Testis (tissue), 3 donors: ENCODE data around the gene SKAP1. TPM values are rescaled to one million over a fixed set of nuclear protein-coding genes. Genes with fewer than 3 reads are reported as not detected.

Experiments used
- DNase-seq: peaks from one replicate; pipeline ENCODE4 v3.0.0-alpha.2; 2019
- H3K27ac ChIP-seq, 2 donors: fragments of 200-600 bp; sonication (generic); one replicate each; pipeline ENCODE4 v1.5.1; 2019
- H3K27me3 ChIP-seq: fragments of 200-600 bp; sonication (generic); one replicate; pipeline ENCODE4 v1.5.1; 2019
- H3K36me3 ChIP-seq: fragments of 200-600 bp; sonication (generic); one replicate; pipeline ENCODE4 v1.5.1; 2017; ENCODE audit warnings: low read depth; ENCODE audit errors: missing control alignments
- H3K4me1 ChIP-seq: fragments of 200-600 bp; sonication (generic); one replicate; pipeline ENCODE4 v1.5.1; 2019
- H3K4me3 ChIP-seq, 2 donors: fragments of 200-600 bp; sonication (generic); one replicate each; pipeline ENCODE4 v1.5.1; 2017 to 2019
- H3K9me3 ChIP-seq: fragments of 200-600 bp; sonication (generic); one replicate; pipeline ENCODE4 v1.5.1; 2017
- CTCF ChIP-seq, 3 experiments: fragments of 450-650 bp in 2 of 3; fragments of 200-600 bp in 1 of 3; sonication (generic) in 1 of 3; IDR thresholded peaks; one replicate each; pipeline ENCODE4 v1.5.1; 2016 to 2019; ENCODE audit warnings: antibody characterized with exemption in 3 of 3, mild to moderate bottlenecking in 2 of 3, moderate library complexity in 1 of 3
- POLR2A ChIP-seq: fragments of 450-650 bp; IDR thresholded peaks from one replicate; pipeline ENCODE4 v1.6.1; 2017; ENCODE audit warnings: antibody characterized with exemption, mild to moderate bottlenecking, moderate library complexity
- WGBS, 2 donors: methylation state at CpG; one replicate each; pipeline ENCODE4 v1.1.5; 2018; 5-methylcytosine and 5-hydroxymethylcytosine counted together
- intact Hi-C: fragments of 100-400 bp; cut with DNase I; formaldehyde crosslinking; loops from one replicate; pipeline ENCODE4 v1.15.1; 2023; ENCODE audit warnings: low total_unique reads
- polyA plus RNA-seq: library from polyadenylated mRNA; stranded (reverse); fragments of 350-450 nt; fragmentation: Illumina TruSeq; extraction: RNeasy Lipid Tissue Mini Kit (QIAGEN cat#74804); gene quantifications from one replicate; pipeline ENCODE4 v1.2.3, GENCODE V29; 2014; ENCODE audit warnings: low read depth, low replicate concordance; ENCODE audit not compliant: insufficient read depth
- total RNA-seq, 2 donors: library from RNA; depleted of rRNA; stranded (reverse); fragments of >200 nt; gene quantifications; one replicate each; pipeline ENCODE4 v1.2.3, GENCODE V29; 2016

The SKAP1 gene
- total and polyA plus RNA-seq, 3 donors from 2014 or later = 9.0 to 34.1 (median 16.9) TPM

GRCh38 chr17:48259694-48260291 lies 170.2 kb downstream of the SKAP1 start:
- intact Hi-C loops = no loop called here
- Histone ChIP-seq H3K4me1 (no peaks in the 10 kb centered on the region), H3K9me3 (no peaks in the 10 kb centered on the region), H3K4me3 (no peak overlapping the region), H3K27me3 (no peaks in the 10 kb centered on the region), H3K36me3 (no peaks in the 10 kb centered on the region), H3K27ac (no peak overlapping the region)
- 54 to 55% methylated on average over 3 of the region's 3 CpGs for WGBS, 2 donors
- DNase-seq = no peak
- TF ChIP-seq CTCF (IDR thresholded peaks at IDR 0.05) (peak in 1 of 3 experiments; percentile 54), POLR2A (no peak)

- no peaks in the 10 kb centered on the region for H3K9me3 ChIP-seq
- WGBS, 2 donors = 62 to 76% methylated on average over 1 of the region's 1 CpG
- H3K27ac ChIP-seq = no peak overlapping the region
- TF ChIP-seq CTCF (IDR thresholded peaks at IDR 0.05) (no peak), POLR2A (no peak)
- no peak overlapping the region for H3K4me3 ChIP-seq
- no peaks in the 10 kb centered on the region for H3K36me3 ChIP-seq
- no peaks in the 10 kb centered on the region for H3K27me3 ChIP-seq
- DNase-seq = no peak
- intact Hi-C loops = no loop called here
- no peaks in the 10 kb centered on the region for H3K4me1 ChIP-seq
These were observed 171.7 kb downstream of the SKAP1 start for GRCh38 chr17:48258331-48258730.

- H3K4me3 ChIP-seq = no peak overlapping the region
- DNase-seq = no peak
- H3K27ac ChIP-seq = no peak overlapping the region
- no peaks in the 10 kb centered on the region for H3K4me1 ChIP-seq
- H3K9me3 ChIP-seq = no peaks in the 10 kb centered on the region
- no peaks in the 10 kb centered on the region for H3K27me3 ChIP-seq
- H3K36me3 ChIP-seq = no peaks in the 10 kb centered on the region
- intact Hi-C loops = no loop called here
- TF ChIP-seq CTCF (IDR thresholded peaks at IDR 0.05) (no peak), POLR2A (no peak)
- WGBS, 2 donors = 83 to 85% methylated on average over 4 of the region's 4 CpGs
These were observed 174.3 kb downstream of the SKAP1 start for GRCh38 chr17:48255759-48256158.

GRCh38 chr17:48254896-48255295 lies 175.1 kb downstream of the SKAP1 start:
- Histone ChIP-seq H3K9me3 (no peaks in the 10 kb centered on the region), H3K27me3 (no peaks in the 10 kb centered on the region), H3K4me1 (no peaks in the 10 kb centered on the region), H3K27ac (no peak overlapping the region), H3K4me3 (no peak overlapping the region), H3K36me3 (no peaks in the 10 kb centered on the region)
- intact Hi-C loops = no loop called here
- TF ChIP-seq CTCF (IDR thresholded peaks at IDR 0.05) (no peak), POLR2A (no peak)
- no peak for DNase-seq
- 38 to 55% methylated on average over 1 of the region's 1 CpG for WGBS, 2 donors

- Histone ChIP-seq H3K27ac (no peak overlapping the region), H3K4me1 (no peaks in the 10 kb centered on the region), H3K4me3 (no peak overlapping the region), H3K36me3 (no peaks in the 10 kb centered on the region), H3K27me3 (no peaks in the 10 kb centered on the region), H3K9me3 (no peaks in the 10 kb centered on the region)
- intact Hi-C loops = no loop called here
- no peak for DNase-seq
- 52 to 68% methylated on average over 2 of the region's 2 CpGs for WGBS, 2 donors
- TF ChIP-seq POLR2A (no peak), CTCF (IDR thresholded peaks at IDR 0.05) (no peak)
These were observed 176.0 kb downstream of the SKAP1 start for GRCh38 chr17:48253975-48254374.
